Spleen (tissue), 7 donors: ENCODE data around the gene SAMD10.

Source experiments
- CTCF ChIP-seq, 11 experiments: fragments of 200-600 bp in 7 of 11; fragments of 450-650 bp in 4 of 11; sonication (generic) in 4 of 11; IDR thresholded peaks in 8 of 11; conservative IDR thresholded peaks in 3 of 11; 1 replicate in 7 of 11; 2 replicates in 4 of 11; pipeline versions ENCODE4 v1.4.0 to v1.8.0; 2016 to 2021; ENCODE audit warnings: antibody characterized with exemption in 11 of 11, inconsistent platforms in 4 of 11, mild to moderate bottlenecking in 1 of 11
- POLR2A ChIP-seq, 3 donors: fragments of 450-650 bp; IDR thresholded peaks; one replicate each; pipeline ENCODE4 v1.5.1; 2017; ENCODE audit warnings: antibody characterized with exemption in 3 of 3, mild to moderate bottlenecking in 1 of 3
- donor health status: DM: no; HTN: no; CAD: no; lungs with moderate emphysema.
- donor health status: DM: no; HTN: no; CAD: no.
- donor health status: DM: no; HTN: no; CAD: no.

DNA sequence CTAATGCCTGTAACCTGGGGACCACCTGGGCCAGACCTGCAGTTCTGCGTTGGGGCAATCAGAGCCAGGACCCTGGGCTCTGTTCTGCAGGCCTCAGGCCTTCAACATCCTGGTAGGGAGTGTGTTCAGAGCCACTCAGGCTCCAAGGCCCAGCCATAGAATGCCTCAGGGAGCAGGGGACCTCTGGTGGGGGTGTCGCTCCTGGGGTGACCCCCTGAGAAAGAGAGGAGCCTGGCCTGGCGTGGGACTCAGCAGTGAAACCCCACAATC is 35.7 kb downstream of the SAMD10 start:
- no peak for TF ChIP-seq CTCF (IDR thresholded peaks at IDR 0.05 in 8 of 11, conservative IDR thresholded peaks at IDR 0.05 in 3 of 11)
- TF ChIP-seq POLR2A (IDR thresholded peaks at IDR 0.05): no peak
